Coronary artery (tissue), 2 donors: ENCODE measurements around the gene MYRIP.
A peak's percentile ranks its signal among the peaks of the same experiment; 100 is the strongest.

ENCODE experiments used
- DNase-seq: peaks from one replicate; pipeline ENCODE4 v3.0.0-alpha.2; 2017; ENCODE audit warnings: low spot score
- H3K27ac ChIP-seq, 2 donors: fragments of 200-600 bp; sonication (generic); one replicate each; pipeline ENCODE4 v1.5.1; 2016 to 2019
- H3K4me3 ChIP-seq: fragments of 200-600 bp; sonication (generic); 2 replicates; pipeline ENCODE4 v1.5.1; 2016; ENCODE audit warnings: mild to moderate bottlenecking, moderate library complexity
- CTCF ChIP-seq: fragments of 200-600 bp; sonication (generic); IDR thresholded peaks from one replicate; pipeline ENCODE4 v1.5.1; 2019; ENCODE audit warnings: antibody characterized with exemption

The MYRIP gene

GRCh38 chr3:40179016-40179415 lies 369.6 kb downstream of the MYRIP start:
- peak; percentile 65 for TF ChIP-seq CTCF
- Histone ChIP-seq H3K27ac (no peak overlapping the region), H3K4me3 (no peak overlapping the region)
- DNase-seq = no peak

- no peak for TF ChIP-seq CTCF
- Histone ChIP-seq H3K27ac (no peak overlapping the region), H3K4me3 (no peak overlapping the region)
- DNase-seq = no peak
Observed at GRCh38 chr3:40181182-40181581, 371.8 kb downstream of the MYRIP start.

GRCh38 chr3:40185029-40185695 lies 375.8 kb downstream of the MYRIP start:
- Histone ChIP-seq H3K4me3 (no peak overlapping the region), H3K27ac (no peak overlapping the region)
- TF ChIP-seq CTCF = no peak
- no peak for DNase-seq

- Histone ChIP-seq H3K4me3 (no peak overlapping the region), H3K27ac (no peak overlapping the region)
- no peak for TF ChIP-seq CTCF
- DNase-seq = no peak
Observed at GRCh38 chr3:40186508-40186907, 377.1 kb downstream of the MYRIP start.

GRCh38 chr3:40187945-40188344 lies 378.5 kb downstream of the MYRIP start:
- Histone ChIP-seq H3K4me3 (no peak overlapping the region), H3K27ac (no peak overlapping the region)
- no peak for TF ChIP-seq CTCF
- DNase-seq = no peak

GRCh38 chr3:40189118-40189517 lies 379.7 kb downstream of the MYRIP start:
- H3K27ac ChIP-seq = no peak overlapping the region
- no peak for TF ChIP-seq CTCF
- H3K4me3 ChIP-seq = no peak overlapping the region
- no peak for DNase-seq

GRCh38 chr3:40190056-40190455 lies 380.6 kb downstream of the MYRIP start:
- no peak for TF ChIP-seq CTCF
- Histone ChIP-seq H3K27ac (no peak overlapping the region), H3K4me3 (no peak overlapping the region)
- DNase-seq = no peak
